Muscle of leg (tissue), 11 donors: ENCODE data around the gene DIP2C. TPM values are rescaled to one million over a fixed set of nuclear protein-coding genes. Genes with fewer than 3 reads are reported as not detected.
"Not testable (repeated sequence)": the region's sequence is repeated elsewhere in the genome, so short reads cannot be mapped to it uniquely, and the experiment has no call there.

ENCODE experiments used
- DNase-seq: peaks from one replicate; pipeline ENCODE4 v3.0.0; 2013
- H3K27ac ChIP-seq: one replicate; pipeline ENCODE4 v1.5.1; 2013; ENCODE audit warnings: mild to moderate bottlenecking, low read length, control low read depth
- H3K27me3 ChIP-seq: one replicate; pipeline ENCODE4 v1.6.1; 2013; ENCODE audit warnings: low read length; ENCODE audit not compliant: control insufficient read depth, insufficient read depth
- H3K36me3 ChIP-seq: one replicate; pipeline ENCODE4 v1.6.1; 2013; ENCODE audit warnings: low read length; ENCODE audit not compliant: control insufficient read depth, insufficient read depth
- H3K4me1 ChIP-seq: one replicate; pipeline ENCODE4 v1.6.1; 2013; ENCODE audit warnings: low read length; ENCODE audit not compliant: control insufficient read depth, insufficient read depth
- H3K4me3 ChIP-seq: one replicate; pipeline ENCODE4 v1.5.1; 2013; ENCODE audit warnings: low read length, control low read depth
- H3K9me3 ChIP-seq: replicated peaks from 2 replicates; pipeline ENCODE4 v1.6.1; 2013; ENCODE audit warnings: low read depth, low read length; ENCODE audit not compliant: control insufficient read depth
- WGBS: methylation state at CpG from one replicate; pipeline ENCODE4 v1.1.5; 2013; ENCODE audit warnings: missing lambda C conversion rate; ENCODE audit not compliant: insufficient coverage; 5-methylcytosine and 5-hydroxymethylcytosine counted together
- polyA plus RNA-seq, 8 donors: library from polyadenylated mRNA; unstranded; fragments of 120-200 nt; gene quantifications; one replicate each; pipeline versions ENCODE4 v1.2.1 to v1.2.3, GENCODE V29; 2013; ENCODE audit warnings: inconsistent platforms in 1 of 8, low replicate concordance in 1 of 8; ENCODE audit not compliant: insufficient read length in 8 of 8, insufficient read depth in 1 of 8
- total RNA-seq: library from RNA; stranded (reverse); fragments of 120-200 nt; gene quantifications from one replicate; pipeline ENCODE4 v1.2.4, GENCODE V29; 2013

The DIP2C gene
- total and polyA plus RNA-seq, 9 donors: 15.1 to 30.8 (median 24.8) TPM

DNA sequence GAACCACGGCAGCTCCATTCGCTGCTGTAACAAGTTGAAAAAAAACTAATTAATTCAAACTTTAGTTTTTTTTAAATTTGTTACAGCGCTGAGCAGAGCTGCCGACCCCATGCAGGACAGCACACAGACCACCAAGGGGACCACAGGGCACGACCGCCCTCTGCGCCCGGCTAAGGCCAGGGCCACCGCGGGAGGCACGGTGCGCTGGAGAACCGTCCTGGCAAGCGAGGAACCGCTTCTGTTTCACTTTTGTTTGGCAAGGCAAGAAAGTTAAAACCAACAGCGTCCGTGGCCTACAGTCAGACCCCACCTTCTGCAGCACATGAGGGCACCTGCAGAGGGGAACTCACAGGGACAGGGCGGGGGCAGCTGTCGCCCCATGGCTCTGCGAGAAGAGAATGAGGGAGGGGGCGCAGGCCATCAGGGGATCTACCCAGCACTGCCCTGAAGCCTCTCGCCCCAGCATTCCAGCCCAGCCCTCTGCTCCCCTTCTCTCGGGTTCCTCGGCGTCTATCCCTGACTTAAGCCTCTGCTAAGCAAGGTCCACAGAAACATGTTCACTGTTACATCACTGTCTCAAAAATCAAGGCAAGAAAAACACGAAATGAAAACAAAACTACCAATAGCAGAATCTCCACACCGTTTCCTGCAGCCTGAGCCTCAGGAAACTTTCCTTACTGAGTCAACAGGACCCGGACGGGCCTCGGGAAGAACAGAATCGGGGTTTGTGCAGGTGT lies 204.4 kb downstream of the DIP2C start:
- DNase-seq: no peak
- peaks cover 2% of the 10 kb centered on the region for H3K36me3 ChIP-seq
- H3K27ac ChIP-seq: peak overlapping the region; percentile 62
- H3K4me3 ChIP-seq: peak overlapping the region; percentile 19
- WGBS: 70% methylated on average over 21 of the region's 31 CpGs
- no peaks in the 10 kb centered on the region for H3K27me3 ChIP-seq
- H3K4me1 ChIP-seq: peaks cover 60% of the 10 kb centered on the region
- H3K9me3 ChIP-seq: no peaks in the 10 kb centered on the region

DNA sequence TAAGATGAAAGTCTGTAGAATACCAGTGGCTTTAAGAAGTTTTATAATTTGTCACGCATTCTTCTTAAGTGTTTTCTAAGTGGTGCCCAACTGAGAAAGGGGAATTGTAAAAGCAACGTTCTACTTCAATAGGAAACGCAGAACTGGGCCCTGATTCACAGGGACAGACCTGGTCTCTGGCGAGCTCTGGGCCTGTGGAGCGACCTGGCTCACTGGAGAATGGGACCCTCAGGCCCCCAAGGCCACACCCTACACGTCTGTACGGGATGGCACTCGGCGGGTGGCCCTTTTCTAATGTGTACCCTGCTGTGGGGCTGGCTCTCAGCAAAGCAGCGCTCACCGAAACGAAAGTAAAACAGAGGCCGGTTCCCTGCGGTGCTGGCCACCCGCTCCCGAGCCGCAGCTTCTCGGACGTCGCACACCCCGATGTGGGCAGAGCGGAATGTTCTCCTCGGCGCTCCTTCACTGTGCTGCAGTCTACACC lies 205.0 kb downstream of the DIP2C start:
- Histone ChIP-seq H3K36me3 (peaks cover 2% of the 10 kb centered on the region), H3K9me3 (no peaks in the 10 kb centered on the region), H3K4me1 (peaks cover 59% of the 10 kb centered on the region), H3K27ac (peak overlapping the region; percentile 62), H3K27me3 (no peaks in the 10 kb centered on the region), H3K4me3 (peak overlapping the region; percentile 19)
- DNase-seq: no peak
- 80% methylated on average over 23 of the region's 24 CpGs for WGBS

DNA sequence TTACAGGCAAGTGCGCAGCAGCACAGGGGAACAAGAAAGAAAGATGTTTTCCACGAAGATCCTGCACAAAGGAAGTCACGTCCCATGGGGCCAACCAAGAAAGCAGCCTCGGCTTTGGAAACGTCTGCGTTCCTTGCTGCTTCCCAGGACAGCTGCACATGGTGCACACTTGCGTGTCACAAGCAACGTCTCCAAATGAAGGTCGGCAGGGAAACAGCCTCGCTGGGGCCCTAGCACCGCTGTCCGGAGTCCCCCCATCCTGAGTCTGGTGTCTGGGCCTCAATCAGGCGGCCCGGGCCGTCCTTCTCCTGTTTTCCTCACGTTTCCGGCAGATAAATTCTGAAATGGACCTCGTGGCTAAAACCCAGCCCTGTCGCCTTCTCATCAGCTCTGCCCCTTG lies 206.2 kb downstream of the DIP2C start:
- Histone ChIP-seq H3K27ac (peak overlapping the region; percentile 82), H3K9me3 (no peaks in the 10 kb centered on the region), H3K27me3 (no peaks in the 10 kb centered on the region), H3K4me3 (no peak overlapping the region), H3K4me1 (peaks cover 59% of the 10 kb centered on the region), H3K36me3 (peaks cover 2% of the 10 kb centered on the region)
- DNase-seq: peak; percentile 83
- WGBS: 48% methylated on average over 19 of the region's 19 CpGs

DNA sequence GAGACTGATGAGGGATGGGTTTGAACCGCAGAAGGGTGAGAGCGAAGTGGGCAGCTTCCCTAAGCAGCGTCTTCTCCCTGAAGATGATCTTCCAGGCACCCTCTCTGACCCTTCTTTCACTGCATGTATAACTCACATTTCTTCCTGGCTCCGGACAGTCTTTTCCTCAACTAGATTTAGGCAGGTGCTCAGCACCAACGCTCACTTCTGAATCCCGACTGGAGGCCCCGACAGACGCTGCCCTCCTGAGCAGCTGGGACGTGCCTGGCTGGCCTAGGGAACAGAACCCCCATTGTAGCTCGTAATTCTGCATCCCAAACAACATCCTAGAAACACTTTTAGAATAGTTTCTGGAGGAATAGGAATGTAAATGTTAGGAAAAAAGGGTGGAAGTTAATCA lies 206.6 kb downstream of the DIP2C start:
- Histone ChIP-seq H3K4me3 (no peak overlapping the region), H3K27me3 (no peaks in the 10 kb centered on the region), H3K9me3 (no peaks in the 10 kb centered on the region), H3K4me1 (peaks cover 59% of the 10 kb centered on the region), H3K27ac (peak overlapping the region; percentile 82), H3K36me3 (peaks cover 2% of the 10 kb centered on the region)
- WGBS: 50% methylated on average over 1 of the region's 10 CpGs
- DNase-seq: no peak

DNA sequence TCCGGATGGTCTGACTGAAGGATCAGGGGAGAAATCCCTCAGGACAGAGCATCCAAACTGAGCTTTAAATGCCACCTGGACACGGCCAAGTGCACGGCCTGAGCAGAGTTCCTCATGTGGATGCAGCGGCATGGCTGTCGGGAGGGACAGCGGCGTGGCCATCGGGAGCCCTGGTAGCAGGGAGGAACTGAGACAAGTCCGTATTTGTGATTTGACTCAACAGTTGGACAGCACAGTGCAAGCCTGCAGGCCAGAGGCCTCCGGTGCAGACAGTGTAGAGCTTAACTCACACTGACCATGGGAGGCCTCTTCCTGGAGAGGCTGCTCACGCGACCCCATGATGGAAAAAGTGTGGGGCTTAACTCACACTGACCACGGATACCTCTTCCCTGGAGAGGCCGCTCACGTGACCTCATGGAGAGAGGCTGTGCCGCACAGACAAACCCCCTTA lies 207.4 kb downstream of the DIP2C start:
- 86% methylated on average over 12 of the region's 16 CpGs for WGBS
- Histone ChIP-seq H3K27me3 (no peaks in the 10 kb centered on the region), H3K4me3 (no peak overlapping the region), H3K27ac (peak overlapping the region; percentile 82), H3K4me1 (peaks cover 59% of the 10 kb centered on the region), H3K36me3 (peaks cover 2% of the 10 kb centered on the region), H3K9me3 (no peaks in the 10 kb centered on the region)
- DNase-seq: peak; percentile 51

DNA sequence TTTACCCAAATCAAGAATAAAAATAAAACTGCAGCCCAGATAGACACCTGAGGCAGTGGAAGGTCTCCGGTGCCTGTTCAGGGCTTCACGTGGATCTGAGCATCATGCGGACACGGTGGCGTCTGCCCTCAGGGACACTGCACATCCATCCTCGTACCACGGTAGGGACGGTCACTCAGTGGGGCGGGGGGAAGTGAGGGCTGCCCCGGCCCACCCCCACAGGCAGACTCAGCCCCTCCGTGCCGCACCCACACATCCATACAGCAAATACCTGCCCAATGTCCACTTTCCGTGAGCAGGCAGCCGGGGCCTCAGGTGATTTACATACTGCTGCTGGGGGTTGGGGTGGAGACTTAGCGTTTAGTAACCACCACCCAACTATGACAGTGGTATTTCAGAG lies 207.8 kb downstream of the DIP2C start:
- Histone ChIP-seq H3K27me3 (no peaks in the 10 kb centered on the region), H3K27ac (peak overlapping the region; percentile 33), H3K4me3 (no peak overlapping the region), H3K4me1 (peaks cover 57% of the 10 kb centered on the region), H3K9me3 (no peaks in the 10 kb centered on the region), H3K36me3 (peaks cover 2% of the 10 kb centered on the region)
- WGBS: 81% methylated on average over 8 of the region's 15 CpGs
- DNase-seq: no peak

DNA sequence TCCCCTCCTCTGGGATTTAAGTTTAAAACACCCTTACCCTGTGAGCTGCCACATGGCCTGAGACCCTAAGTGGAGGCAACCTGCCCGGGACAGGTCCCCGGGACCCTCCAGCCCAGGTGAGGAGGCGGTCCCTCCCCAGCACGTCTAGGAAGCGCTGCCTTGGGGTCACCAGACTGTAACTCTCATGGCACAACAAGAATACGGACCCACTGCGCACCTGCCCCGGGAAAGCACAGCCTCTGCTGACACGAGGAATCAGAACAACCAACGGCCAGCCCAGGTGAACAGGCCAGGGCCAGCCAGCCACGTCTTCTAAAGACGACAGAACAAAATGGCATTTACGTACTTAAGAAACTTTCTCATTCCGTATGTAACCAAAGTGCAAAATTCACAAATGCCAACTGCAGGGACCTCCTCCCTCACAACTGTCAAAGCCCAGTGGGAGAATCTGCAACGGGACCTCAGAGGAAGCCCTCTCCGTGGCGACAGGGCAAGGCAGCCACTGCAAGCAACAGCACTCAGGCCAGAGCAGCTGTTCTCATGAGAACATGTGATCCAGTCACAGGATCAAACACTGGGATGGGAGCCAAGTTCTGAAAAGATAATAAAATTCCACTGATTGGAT lies 208.4 kb downstream of the DIP2C start:
- H3K9me3 ChIP-seq: no peaks in the 10 kb centered on the region
- H3K27me3 ChIP-seq: no peaks in the 10 kb centered on the region
- peaks cover 51% of the 10 kb centered on the region for H3K4me1 ChIP-seq
- DNase-seq: peak; percentile 68
- peak overlapping the region; percentile 47 for H3K27ac ChIP-seq
- no peak overlapping the region for H3K4me3 ChIP-seq
- WGBS: 75% methylated on average over 16 of the region's 17 CpGs
- peaks cover 4% of the 10 kb centered on the region for H3K36me3 ChIP-seq

DNA sequence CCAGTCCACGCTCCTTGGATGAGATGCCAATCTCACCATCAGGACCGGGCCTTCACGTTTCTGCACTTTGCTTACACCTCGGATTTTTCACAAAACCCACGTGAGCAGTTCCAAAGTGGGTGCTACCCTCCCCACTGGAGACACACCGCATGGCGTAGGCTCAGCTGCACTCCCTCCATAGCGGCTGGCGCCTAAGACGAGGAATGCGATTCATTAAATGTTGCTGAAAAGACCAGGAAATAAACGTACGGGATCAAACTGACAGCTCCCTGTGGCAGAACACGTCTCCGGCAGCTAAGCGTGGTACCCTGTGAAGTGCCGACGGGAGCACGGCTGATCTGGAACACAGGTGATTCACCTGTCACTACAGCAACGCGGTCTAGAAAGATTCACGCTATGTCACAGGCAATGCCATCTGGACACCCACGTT lies 209.0 kb downstream of the DIP2C start:
- 90% methylated on average over 23 of the region's 23 CpGs for WGBS
- Histone ChIP-seq H3K27ac (peak overlapping the region; percentile 47), H3K36me3 (peaks cover 8% of the 10 kb centered on the region), H3K27me3 (no peaks in the 10 kb centered on the region), H3K9me3 (no peaks in the 10 kb centered on the region), H3K4me3 (no peak overlapping the region), H3K4me1 (peaks cover 47% of the 10 kb centered on the region)
- no peak for DNase-seq

DNA sequence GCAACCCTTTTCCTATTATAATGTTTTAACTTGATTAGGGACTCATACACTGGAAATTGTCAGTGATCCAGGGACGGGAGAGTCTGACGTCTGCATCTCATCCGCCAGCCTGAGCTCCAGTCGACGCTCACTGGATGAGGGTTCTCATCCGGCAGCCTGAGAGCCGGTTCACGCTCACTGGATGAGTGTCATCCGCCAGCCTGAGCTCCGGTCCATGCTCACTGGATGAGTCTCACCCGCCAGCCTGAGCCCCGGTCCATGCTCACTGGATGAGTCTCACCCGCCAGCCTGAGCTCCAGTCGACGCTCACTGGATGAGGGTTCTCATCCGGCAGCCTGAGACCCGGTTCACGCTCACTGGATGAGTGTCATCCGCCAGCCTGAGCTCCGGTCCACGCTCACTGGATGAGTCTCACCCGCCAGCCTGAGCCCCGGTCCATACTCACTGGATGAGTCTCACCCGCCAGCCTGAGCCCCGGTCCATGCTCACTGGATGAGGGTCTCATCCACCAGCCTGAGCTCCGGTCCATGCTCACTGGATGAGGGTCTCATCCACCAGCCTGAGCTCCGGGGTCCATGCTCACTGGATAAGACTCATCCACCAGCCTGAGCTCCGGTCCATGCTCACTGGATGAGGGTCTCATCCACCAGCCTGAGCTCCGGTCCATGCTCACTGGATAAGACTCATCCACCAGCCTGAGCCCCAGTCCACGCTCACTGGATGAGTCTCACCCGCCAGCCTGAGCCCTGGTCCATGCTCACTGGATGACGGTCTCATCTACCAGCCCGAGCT lies 209.6 kb downstream of the DIP2C start:
- 91% methylated on average over 33 of the region's 33 CpGs for WGBS
- not testable (repeated sequence) for H3K27ac ChIP-seq, DNase-seq

More for the DNA sequence above, 209.6 kb downstream of the DIP2C start:
- H3K36me3 ChIP-seq, H3K9me3 ChIP-seq, H3K4me3 ChIP-seq, H3K27me3 ChIP-seq: not testable (repeated sequence)
- peaks cover 40% of the 10 kb centered on the region for H3K4me1 ChIP-seq
